K562 (cell line): ENCODE data around the gene ZC3H13. TPM values are rescaled to one million over a fixed set of nuclear protein-coding genes. Genes with fewer than 3 reads are reported as not detected.
A peak's percentile ranks its signal among the peaks of the same experiment; 100 is the strongest.

Experiments used
- ARID3A ChIP-seq: IDR thresholded peaks from 2 replicates; pipeline ENCODE4 v1.6.1; 2012; ENCODE audit warnings: low read depth, low read length, improper control_type of control experiment, borderline replicate concordance
- GABPB1 ChIP-seq: sonication (generic); formaldehyde crosslinking; IDR thresholded peaks from 2 replicates; pipeline ENCODE4 v1.8.0; 2022; ENCODE audit warnings: mild to moderate bottlenecking, missing genetic modification reagents
- GATA2 ChIP-seq: sonication (generic); formaldehyde crosslinking; IDR thresholded peaks from 2 replicates; pipeline ENCODE4 v1.4.0; 2020; ENCODE audit warnings: mild to moderate bottlenecking, missing genetic modification reagents
- KDM5B ChIP-seq: fragments of 200-600 bp; sonication (generic); IDR thresholded peaks from 2 replicates; pipeline ENCODE4 v1.6.1; 2012; ENCODE audit warnings: low read depth, mild to moderate bottlenecking, moderate library complexity, low read length, control low read depth, inconsistent platforms; ENCODE audit not compliant: insufficient replicate concordance
- KLF1 ChIP-seq: fragments of 450-650 bp; IDR thresholded peaks from 2 replicates; pipeline ENCODE4 v1.6.1; 2016; ENCODE audit warnings: missing genetic modification characterization, missing compliant biosample characterization
- KLF10 ChIP-seq: fragments of 250-450 bp; sonication (Bioruptor Pico); IDR thresholded peaks from 2 replicates; pipeline ENCODE4 v1.6.1; 2021; ENCODE audit warnings: matching md5 sums
- SIN3A ChIP-seq, 2 experiments: fragments of 150-350 bp in 1 of 2; IDR thresholded peaks; 2 replicates each; pipeline ENCODE4 v1.6.1; 2011 to 2016; ENCODE audit warnings: borderline replicate concordance in 2 of 2, low read depth in 2 of 2, low read length in 2 of 2, mild to moderate bottlenecking in 2 of 2, moderate library complexity in 2 of 2; ENCODE audit not compliant: control insufficient read depth in 1 of 2
- TRIM24 ChIP-seq, 2 experiments: fragments of 450-650 bp; IDR thresholded peaks; 2 replicates each; pipeline ENCODE4 v1.6.1; 2016
- ZNF212 ChIP-seq: fragments of 450-650 bp; formaldehyde crosslinking; IDR thresholded peaks from 2 replicates; pipeline ENCODE4 v1.4.0; 2020; ENCODE audit warnings: mild to moderate bottlenecking
- ZNF3 ChIP-seq: fragments of 250-450 bp; sonication (Bioruptor Pico); IDR thresholded peaks from 2 replicates; pipeline ENCODE4 v1.5.0; 2021; ENCODE audit warnings: mild to moderate bottlenecking, moderate library complexity
- ZNF311 ChIP-seq: fragments of 250-450 bp; sonication (Bioruptor Pico); IDR thresholded peaks from 2 replicates; pipeline ENCODE4 v1.4.0; 2020; ENCODE audit warnings: mild to moderate bottlenecking, moderate library complexity
- ZNF347 ChIP-seq: fragments of 450-650 bp; formaldehyde crosslinking; IDR thresholded peaks from 2 replicates; pipeline ENCODE4 v1.4.0; 2020; ENCODE audit warnings: low read depth, mild to moderate bottlenecking, moderate library complexity
- polyA plus RNA-seq, 8 experiments: library from polyadenylated mRNA; depleted of rRNA in 4 of 8; stranded (reverse) in 5 of 8; unstranded in 3 of 8; fragments of >200 nt; fragmentation: Nextera tagmentation in 2 of 8; fragmentation: Illumina TruSeq in 1 of 8; extraction: Ambion mirVana in 2 of 8; extraction: Trizol in 1 of 8; gene quantifications; 2 replicates each; pipeline versions ENCODE4 v1.2.1 to v1.2.3, GENCODE V29; 2011 to 2014; ENCODE audit warnings: inconsistent platforms in 1 of 8, missing spikeins in 1 of 8
- total RNA-seq, 7 experiments: library from RNA; depleted of rRNA in 6 of 7; stranded (reverse); fragments of >200 nt in 6 of 7; fragmentation: Illumina TruSeq in 2 of 7; extraction: Trizol in 2 of 7; gene quantifications; 2 replicates each; pipeline versions ENCODE4 v1.2.1 to v1.2.3, GENCODE V29; 2011 to 2021; ENCODE audit warnings: low replicate concordance in 1 of 7
- TF ChIP-seq, protein P1 (sequence below): fragments of 450-650 bp; IDR thresholded peaks from 2 replicates; pipeline ENCODE4 v1.6.1; 2014; ENCODE audit warnings: low read depth, mild to moderate bottlenecking, moderate library complexity, borderline replicate concordance
- TF ChIP-seq, protein P2 (sequence below), 3 experiments: fragments of 200-800 bp in 1 of 3; fragments of 250-450 bp in 1 of 3; fragments of 450-650 bp in 1 of 3; sonication (Bioruptor Pico) in 1 of 3; sonication (Bioruptor generic) in 1 of 3; formaldehyde crosslinking in 1 of 3; IDR thresholded peaks; 2 replicates each; pipeline versions ENCODE4 v1.6.1 to v1.8.0; 2016 to 2022; ENCODE audit warnings: mild to moderate bottlenecking in 2 of 3, missing genetic modification characterization in 2 of 3, missing compliant biosample characterization in 1 of 3, moderate library complexity in 1 of 3
- TF ChIP-seq, protein P3 (sequence below), 2 experiments: fragments of 450-650 bp in 1 of 2; IDR thresholded peaks; 2 replicates each; pipeline ENCODE4 v1.6.1; 2011 to 2017; ENCODE audit warnings: low read depth in 2 of 2, antibody characterized with exemption in 1 of 2, borderline replicate concordance in 1 of 2, low read length in 1 of 2, mild to moderate bottlenecking in 1 of 2, mixed read lengths in 1 of 2; ENCODE audit not compliant: control insufficient read depth in 1 of 2

Gene ZC3H13
- total and polyA plus RNA-seq, 9 of the 15 experiments (the other 6 are each of a cell fraction or from before 2014, with no cell fraction given): 4.9 to 27.6 (median 12.1) TPM

DNA sequence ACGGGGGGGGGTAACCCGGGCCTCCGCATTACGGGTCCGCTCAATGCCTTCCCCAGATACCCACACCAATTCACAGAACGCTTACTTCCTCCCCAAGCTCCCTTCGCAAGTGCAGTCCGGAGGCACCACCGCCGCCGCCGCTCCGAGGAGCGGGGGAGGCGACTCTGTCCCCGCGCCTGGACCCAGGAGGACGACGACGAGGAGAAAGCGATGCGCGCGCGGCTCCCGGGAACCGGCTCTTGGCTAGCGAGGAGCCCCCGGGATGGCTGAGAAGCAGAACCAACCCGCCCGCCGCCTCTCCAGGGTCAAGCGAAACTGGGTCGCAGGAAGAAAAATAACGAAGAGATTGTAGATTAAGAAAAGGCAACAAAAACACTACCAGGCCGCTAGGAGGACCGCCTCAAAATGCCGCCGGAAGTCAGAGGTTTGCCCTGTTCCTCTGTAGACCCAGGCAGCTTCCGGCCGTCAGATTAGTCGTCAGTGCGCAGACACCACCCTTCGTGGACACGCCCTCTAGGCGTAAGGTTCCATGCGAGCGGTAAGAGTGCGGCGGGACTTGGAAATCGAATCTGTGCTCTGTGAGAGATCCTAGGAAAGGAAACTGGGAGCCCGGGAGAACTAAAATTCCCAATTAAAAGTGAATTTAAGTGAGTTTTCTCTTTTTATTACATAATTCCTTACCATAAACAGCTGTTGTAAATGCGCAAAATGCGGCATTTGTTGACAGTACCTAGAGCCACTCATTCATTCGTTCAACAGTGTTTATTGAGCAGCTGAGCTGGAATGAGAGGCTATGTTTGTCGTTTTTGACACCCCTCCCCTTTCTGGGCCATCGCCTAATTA, at the start of gene ZC3H13 (continued):
- no peak for TF ChIP-seq ARID3A
- TF ChIP-seq KLF1 (tag): peak; percentile 41; the same call in 1 of the 2 replicates
- TF ChIP-seq, protein P1, sequence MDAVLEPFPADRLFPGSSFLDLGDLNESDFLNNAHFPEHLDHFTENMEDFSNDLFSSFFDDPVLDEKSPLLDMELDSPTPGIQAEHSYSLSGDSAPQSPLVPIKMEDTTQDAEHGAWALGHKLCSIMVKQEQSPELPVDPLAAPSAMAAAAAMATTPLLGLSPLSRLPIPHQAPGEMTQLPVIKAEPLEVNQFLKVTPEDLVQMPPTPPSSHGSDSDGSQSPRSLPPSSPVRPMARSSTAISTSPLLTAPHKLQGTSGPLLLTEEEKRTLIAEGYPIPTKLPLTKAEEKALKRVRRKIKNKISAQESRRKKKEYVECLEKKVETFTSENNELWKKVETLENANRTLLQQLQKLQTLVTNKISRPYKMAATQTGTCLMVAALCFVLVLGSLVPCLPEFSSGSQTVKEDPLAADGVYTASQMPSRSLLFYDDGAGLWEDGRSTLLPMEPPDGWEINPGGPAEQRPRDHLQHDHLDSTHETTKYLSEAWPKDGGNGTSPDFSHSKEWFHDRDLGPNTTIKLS: peak; percentile 36; the same call in 1 of the 2 replicates
- TF ChIP-seq GATA2 (CRISPR knock-in tag): peak; percentile 62; the same call in 1 of the 2 replicates
- TF ChIP-seq ZNF212 (CRISPR knock-in tag): no peak
- no peak for TF ChIP-seq ZNF3
- no peak for TF ChIP-seq TRIM24 (IDR thresholded peaks at IDR 0.05)
- no peak for TF ChIP-seq ZNF347 (CRISPR knock-in tag)
- no peak for TF ChIP-seq KLF10
- TF ChIP-seq ZNF311 (CRISPR knock-in tag): no peak
- TF ChIP-seq GABPB1: peak; percentile 92
- TF ChIP-seq, protein P2, sequence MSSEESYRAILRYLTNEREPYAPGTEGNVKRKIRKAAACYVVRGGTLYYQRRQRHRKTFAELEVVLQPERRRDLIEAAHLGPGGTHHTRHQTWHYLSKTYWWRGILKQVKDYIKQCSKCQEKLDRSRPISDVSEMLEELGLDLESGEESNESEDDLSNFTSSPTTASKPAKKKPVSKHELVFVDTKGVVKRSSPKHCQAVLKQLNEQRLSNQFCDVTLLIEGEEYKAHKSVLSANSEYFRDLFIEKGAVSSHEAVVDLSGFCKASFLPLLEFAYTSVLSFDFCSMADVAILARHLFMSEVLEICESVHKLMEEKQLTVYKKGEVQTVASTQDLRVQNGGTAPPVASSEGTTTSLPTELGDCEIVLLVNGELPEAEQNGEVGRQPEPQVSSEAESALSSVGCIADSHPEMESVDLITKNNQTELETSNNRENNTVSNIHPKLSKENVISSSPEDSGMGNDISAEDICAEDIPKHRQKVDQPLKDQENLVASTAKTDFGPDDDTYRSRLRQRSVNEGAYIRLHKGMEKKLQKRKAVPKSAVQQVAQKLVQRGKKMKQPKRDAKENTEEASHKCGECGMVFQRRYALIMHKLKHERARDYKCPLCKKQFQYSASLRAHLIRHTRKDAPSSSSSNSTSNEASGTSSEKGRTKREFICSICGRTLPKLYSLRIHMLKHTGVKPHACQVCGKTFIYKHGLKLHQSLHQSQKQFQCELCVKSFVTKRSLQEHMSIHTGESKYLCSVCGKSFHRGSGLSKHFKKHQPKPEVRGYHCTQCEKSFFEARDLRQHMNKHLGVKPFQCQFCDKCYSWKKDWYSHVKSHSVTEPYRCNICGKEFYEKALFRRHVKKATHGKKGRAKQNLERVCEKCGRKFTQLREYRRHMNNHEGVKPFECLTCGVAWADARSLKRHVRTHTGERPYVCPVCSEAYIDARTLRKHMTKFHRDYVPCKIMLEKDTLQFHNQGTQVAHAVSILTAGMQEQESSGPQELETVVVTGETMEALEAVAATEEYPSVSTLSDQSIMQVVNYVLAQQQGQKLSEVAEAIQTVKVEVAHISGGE (CRISPR knock-in tag; IDR thresholded peaks at IDR 0.05): peak in 1 of 3 experiments; percentile 77; a peak in 2 of 6 replicates
- peak in 1 of 2 experiments; percentile 65; a peak in 1 of 4 replicates for TF ChIP-seq SIN3A (IDR thresholded peaks at IDR 0.05; ENCODE audit: borderline replicate concordance in 2 of 2, control insufficient read depth in 1 of 2, low read depth in 2 of 2, low read length in 2 of 2)
- TF ChIP-seq, protein P3, sequence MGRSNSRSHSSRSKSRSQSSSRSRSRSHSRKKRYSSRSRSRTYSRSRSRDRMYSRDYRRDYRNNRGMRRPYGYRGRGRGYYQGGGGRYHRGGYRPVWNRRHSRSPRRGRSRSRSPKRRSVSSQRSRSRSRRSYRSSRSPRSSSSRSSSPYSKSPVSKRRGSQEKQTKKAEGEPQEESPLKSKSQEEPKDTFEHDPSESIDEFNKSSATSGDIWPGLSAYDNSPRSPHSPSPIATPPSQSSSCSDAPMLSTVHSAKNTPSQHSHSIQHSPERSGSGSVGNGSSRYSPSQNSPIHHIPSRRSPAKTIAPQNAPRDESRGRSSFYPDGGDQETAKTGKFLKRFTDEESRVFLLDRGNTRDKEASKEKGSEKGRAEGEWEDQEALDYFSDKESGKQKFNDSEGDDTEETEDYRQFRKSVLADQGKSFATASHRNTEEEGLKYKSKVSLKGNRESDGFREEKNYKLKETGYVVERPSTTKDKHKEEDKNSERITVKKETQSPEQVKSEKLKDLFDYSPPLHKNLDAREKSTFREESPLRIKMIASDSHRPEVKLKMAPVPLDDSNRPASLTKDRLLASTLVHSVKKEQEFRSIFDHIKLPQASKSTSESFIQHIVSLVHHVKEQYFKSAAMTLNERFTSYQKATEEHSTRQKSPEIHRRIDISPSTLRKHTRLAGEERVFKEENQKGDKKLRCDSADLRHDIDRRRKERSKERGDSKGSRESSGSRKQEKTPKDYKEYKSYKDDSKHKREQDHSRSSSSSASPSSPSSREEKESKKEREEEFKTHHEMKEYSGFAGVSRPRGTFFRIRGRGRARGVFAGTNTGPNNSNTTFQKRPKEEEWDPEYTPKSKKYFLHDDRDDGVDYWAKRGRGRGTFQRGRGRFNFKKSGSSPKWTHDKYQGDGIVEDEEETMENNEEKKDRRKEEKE (IDR thresholded peaks at IDR 0.05; ENCODE audit: borderline replicate concordance in 1 of 2, control insufficient read depth in 1 of 2, low read depth in 2 of 2, low read length in 1 of 2): no peak
- TF ChIP-seq KDM5B: peak; percentile 61
